DMS79 (cell line): ENCODE measurements around the gene APMAP.
"Not testable (repeated sequence)": the region's sequence is repeated elsewhere in the genome, so short reads cannot be mapped to it uniquely, and the experiment has no call there.

ENCODE experiments used
- DNase-seq: peaks from one replicate; lab custom pipeline; 2025; lab: John Stamatoyannopoulos, UW

The APMAP gene

GRCh38 chr20:25007491-25008305 is 15.1 kb upstream of the APMAP start:
- no peak for DNase-seq

GRCh38 chr20:25006431-25007167 is 14.0 kb upstream of the APMAP start:
- DNase-seq: no peak

GRCh38 chr20:25005661-25006060 is 13.1 kb upstream of the APMAP start:
- no peak for DNase-seq

GRCh38 chr20:25005220-25005619 is 12.7 kb upstream of the APMAP start:
- DNase-seq: peak; percentile 50

- DNase-seq: no peak
These were observed 10.5 kb upstream of the APMAP start for GRCh38 chr20:25003002-25003401.

GRCh38 chr20:25001323-25001722 is 8.8 kb upstream of the APMAP start:
- not testable (repeated sequence) for DNase-seq

GRCh38 chr20:25000268-25000801 is 7.8 kb upstream of the APMAP start:
- peak; percentile 38 for DNase-seq

- no peak for DNase-seq
These were observed 7.0 kb upstream of the APMAP start for GRCh38 chr20:24999568-24999967.

- no peak for DNase-seq
These were observed 6.3 kb upstream of the APMAP start for GRCh38 chr20:24998631-24999445.

- no peak for DNase-seq
These were observed 5.6 kb upstream of the APMAP start for GRCh38 chr20:24998121-24998520.

GRCh38 chr20:24996449-24997377 is 4.2 kb upstream of the APMAP start:
- no peak for DNase-seq

GRCh38 chr20:24995741-24996448 is 3.3 kb upstream of the APMAP start:
- DNase-seq: no peak

- peak; percentile 34 for DNase-seq
These were observed 2.2 kb upstream of the APMAP start for GRCh38 chr20:24994470-24995368.

- no peak for DNase-seq
These were observed 1.6 kb upstream of the APMAP start for GRCh38 chr20:24994186-24994465.

- peak; percentile 41 for DNase-seq
These were observed 1.0 kb upstream of the APMAP start for GRCh38 chr20:24993337-24994185.

- no peak for DNase-seq
These were observed 559 bp downstream of the APMAP start for GRCh38 chr20:24991897-24992486.

- peak; percentile 4 for DNase-seq
These were observed 1.7 kb downstream of the APMAP start for GRCh38 chr20:24990810-24991252.

- no peak for DNase-seq
These were observed 3.4 kb downstream of the APMAP start for GRCh38 chr20:24989162-24989561.
